ENCODE data around the gene RET.

RET gene

GRCh38 chr10:43110338-43111071, 33.6 kb downstream of the RET start:
- DNase-seq: no peak

GRCh38 chr10:43111101-43111500, 34.2 kb downstream of the RET start:
- no peak for DNase-seq

- DNase-seq: no peak
Observed at GRCh38 chr10:43111921-43112607, 35.2 kb downstream of the RET start.

GRCh38 chr10:43112608-43112961, 35.7 kb downstream of the RET start:
- no peak for DNase-seq

GRCh38 chr10:43113201-43114087, 36.6 kb downstream of the RET start:
- DNase-seq: no peak

- no peak for DNase-seq
Observed at GRCh38 chr10:43114088-43114742, 37.3 kb downstream of the RET start.

GRCh38 chr10:43114743-43115611, 38.1 kb downstream of the RET start:
- DNase-seq: no peak

GRCh38 chr10:43115881-43116595, 39.2 kb downstream of the RET start:
- DNase-seq: no peak

GRCh38 chr10:43116596-43116995, 39.7 kb downstream of the RET start:
- DNase-seq: no peak

GRCh38 chr10:43117031-43117776, 40.3 kb downstream of the RET start:
- no peak for DNase-seq

GRCh38 chr10:43117777-43118583, 41.1 kb downstream of the RET start:
- DNase-seq: no peak

- no peak for DNase-seq
Observed at GRCh38 chr10:43118631-43119415, 42.0 kb downstream of the RET start.

- no peak for DNase-seq
Observed at GRCh38 chr10:43119416-43120115, 42.7 kb downstream of the RET start.

GRCh38 chr10:43120116-43120928, 43.5 kb downstream of the RET start:
- no peak for DNase-seq

GRCh38 chr10:43120929-43121314, 44.1 kb downstream of the RET start:
- no peak for DNase-seq

- no peak for DNase-seq
Observed at GRCh38 chr10:43121444-43121843, 44.6 kb downstream of the RET start.

GRCh38 chr10:43122096-43122495, 45.2 kb downstream of the RET start:
- DNase-seq: no peak
